ENCODE results near the gene KCNMA1. TPM values are rescaled to one million over a fixed set of nuclear protein-coding genes. Genes with fewer than 3 reads are reported as not detected.

Gene KCNMA1
- total and polyA plus RNA-seq, 9 of the 15 experiments (the other 6 are each of a cell fraction or from before 2014, with no cell fraction given): 0.01 to 0.95 (median 0.15) TPM; not detected in 4

DNA sequence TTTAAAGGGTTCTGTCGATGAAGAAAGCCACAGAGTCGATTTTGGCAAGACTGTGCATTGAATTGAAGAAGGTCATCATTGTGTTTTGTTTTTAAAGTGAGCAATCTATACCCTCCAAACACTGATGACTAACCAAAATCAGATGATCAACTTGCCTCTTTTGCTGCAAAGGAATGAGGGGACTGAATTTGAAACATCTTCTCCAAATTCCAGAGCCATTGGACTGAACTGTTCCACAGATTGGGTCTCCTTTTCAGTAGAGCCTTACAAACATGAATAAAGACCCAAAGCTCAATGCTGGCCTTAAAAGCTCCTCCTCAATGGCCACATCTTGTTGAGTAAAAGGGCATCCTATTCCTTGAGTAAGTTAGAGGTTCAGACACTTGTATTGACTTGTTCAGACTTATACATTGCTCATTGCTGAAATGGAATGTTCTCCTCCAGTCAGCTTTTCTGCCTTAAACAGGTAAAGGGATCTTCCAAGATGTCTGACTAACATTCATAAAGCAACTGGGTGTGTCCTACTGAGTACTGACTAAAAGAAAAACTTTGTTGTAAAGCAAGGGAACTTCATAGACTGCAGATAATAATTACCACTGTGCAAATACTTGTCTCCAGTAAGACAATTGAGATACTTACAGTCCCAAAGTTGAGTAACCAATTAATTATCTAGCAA lies 630.6 kb downstream of the KCNMA1 start:
- Histone ChIP-seq H4K20me1 (replicated peaks; ENCODE audit: control insufficient read depth, insufficient read depth, low read length) (0 out of 2 replicates have a peak, but pooled peaks cover 3% of the 10 kb centered on the region), H3K4me3 (no peak overlapping the region), H3K9ac (ENCODE audit: insufficient read depth in 1 of 2, low read depth in 2 of 2, low read length in 2 of 2) (no peak overlapping the region), H3K27ac (ENCODE audit: extremely low read depth, low read depth, low read length) (no peak overlapping the region), H3K36me3 (ENCODE audit: control insufficient read depth, insufficient read depth, low read length) (no peaks in the 10 kb centered on the region), H3K9me3 (replicated peaks; ENCODE audit: control insufficient read depth, insufficient read depth, low read depth, low read length) (no peaks in the 10 kb centered on the region), H3K79me2 (ENCODE audit: control insufficient read depth, insufficient read depth, low read length) (no peaks in the 10 kb centered on the region), H3K4me1 (replicated peaks in 1 of 2; ENCODE audit: control insufficient read depth in 2 of 2, insufficient read depth in 2 of 2, low read length in 2 of 2) (no peaks in the 10 kb centered on the region), H3K9me1 (ENCODE audit: control insufficient read depth, insufficient read depth, low read length) (no peaks in the 10 kb centered on the region), H3K27me3 (ENCODE audit: control insufficient read depth in 2 of 2, insufficient read depth in 2 of 2, low read length in 2 of 2) (no peaks in the 10 kb centered on the region), H3K4me2 (ENCODE audit: insufficient read depth, low read length) (no peak overlapping the region), H2AFZ (ENCODE audit: low read depth, low read length) (no peak overlapping the region)
- CTCF ChIA-PET (ENCODE audit: low intra/inter-chr PET ratio): no interaction called here
- intact Hi-C loops (cut with micrococcal nuclease) (no loop called here), in situ Hi-C loops (cut with MboI) (no loop called here)
- DNase-seq (ENCODE audit: extremely low read depth in 1 of 4, low spot score in 3 of 4) (no peak), ATAC-seq (no peak), FAIRE-seq (no peak)
- BruUV-seq (replicated peaks): no TSS peak
- no peak for TF ChIP-seq CBFA2T3 (IDR thresholded peaks at IDR 0.05)
- no peak for TF ChIP-seq TCF7 (IDR thresholded peaks at IDR 0.05; ENCODE audit: borderline replicate concordance)
- TF ChIP-seq ZNF384 (IDR thresholded peaks at IDR 0.05; ENCODE audit: low read depth, low read length): no peak
- TF ChIP-seq NR4A1 (CRISPR knock-in tag; IDR thresholded peaks at IDR 0.05): no peak
- TF ChIP-seq NR4A1 (tag; IDR thresholded peaks at IDR 0.05): no peak
- TF ChIP-seq RHOXF2B (CRISPR knock-in tag; conservative IDR thresholded peaks at IDR 0.05): no peak
- TF ChIP-seq ZNF444 (CRISPR knock-in tag; IDR thresholded peaks at IDR 0.05): no peak
- TF ChIP-seq NR3C1 (CRISPR knock-in tag; IDR thresholded peaks at IDR 0.05): no peak
- no peak for TF ChIP-seq U2AF1 (optimal IDR thresholded peaks at IDR 0.05; ENCODE audit: low read depth, low read length)
- 0% methylated on average over 2 of the region's 2 CpGs for WGBS (ENCODE audit: insufficient coverage, low coverage, missing lambda C conversion rate)
- POLR2A ChIA-PET: no interaction called here
